Activated CD4-positive, alpha-beta T cell treated with anti-CD3 and anti-CD28 coated beads, Interleukin-2, amount 50 U/mL, for 48 hours (primary cell): Measurements from ENCODE around the gene ALPI.
A peak's percentile ranks its signal among the peaks of the same experiment; 100 is the strongest.
"Not testable (repeated sequence)": the region's sequence is repeated elsewhere in the genome, so short reads cannot be mapped to it uniquely, and the experiment has no call there.

Source experiments
- DNase-seq, 2 experiments: peaks; one replicate each; pipeline ENCODE4 v3.0.0-alpha.2; 2020

The ALPI gene

GRCh38 chr2:232443669-232444408 lies 12.1 kb upstream of the ALPI start:
- DNase-seq: not testable (repeated sequence)

DNA sequence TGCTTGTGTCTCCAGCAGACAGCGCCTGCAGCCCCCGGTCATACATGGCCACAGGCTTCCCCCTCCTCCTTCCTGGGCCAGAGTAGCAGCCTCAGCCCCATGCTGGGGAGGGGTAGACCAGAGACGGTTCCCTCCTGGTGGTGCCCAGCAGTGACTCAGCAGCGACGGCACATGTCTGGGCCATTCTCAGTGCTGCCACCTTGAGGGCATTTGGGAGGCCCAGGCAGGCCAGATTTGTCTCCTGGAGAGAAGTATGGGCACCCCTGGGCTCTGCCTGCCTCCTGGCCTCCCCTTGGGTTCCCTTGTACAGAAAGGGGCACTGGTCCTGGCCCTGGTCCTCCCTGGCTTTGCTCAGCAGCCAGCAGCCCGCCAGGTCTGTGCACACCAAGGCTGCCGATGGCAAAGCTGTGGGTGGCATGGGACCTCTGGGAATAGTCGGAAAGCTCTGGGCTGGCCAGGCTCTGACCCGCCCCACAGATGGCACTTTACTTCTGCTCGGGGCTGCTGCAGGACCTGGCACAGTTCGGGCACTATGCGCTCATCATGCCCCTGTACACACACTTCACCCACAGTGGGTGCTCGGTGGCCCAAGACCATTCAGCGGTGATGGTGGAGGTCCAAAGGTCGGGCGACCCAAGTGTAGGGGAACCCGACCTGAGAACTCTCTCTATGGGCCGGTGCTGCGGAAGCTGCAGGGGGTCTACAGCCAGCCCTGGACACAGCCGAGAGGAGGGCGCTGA lies 11.4 kb upstream of the ALPI start:
- DNase-seq: peak; percentile 75 to 84

- DNase-seq: not testable (repeated sequence)
These were observed 10.6 kb upstream of the ALPI start for GRCh38 chr2:232445149-232445885.

GRCh38 chr2:232446266-232446777 lies 9.6 kb upstream of the ALPI start:
- DNase-seq: not testable (repeated sequence)

DNA sequence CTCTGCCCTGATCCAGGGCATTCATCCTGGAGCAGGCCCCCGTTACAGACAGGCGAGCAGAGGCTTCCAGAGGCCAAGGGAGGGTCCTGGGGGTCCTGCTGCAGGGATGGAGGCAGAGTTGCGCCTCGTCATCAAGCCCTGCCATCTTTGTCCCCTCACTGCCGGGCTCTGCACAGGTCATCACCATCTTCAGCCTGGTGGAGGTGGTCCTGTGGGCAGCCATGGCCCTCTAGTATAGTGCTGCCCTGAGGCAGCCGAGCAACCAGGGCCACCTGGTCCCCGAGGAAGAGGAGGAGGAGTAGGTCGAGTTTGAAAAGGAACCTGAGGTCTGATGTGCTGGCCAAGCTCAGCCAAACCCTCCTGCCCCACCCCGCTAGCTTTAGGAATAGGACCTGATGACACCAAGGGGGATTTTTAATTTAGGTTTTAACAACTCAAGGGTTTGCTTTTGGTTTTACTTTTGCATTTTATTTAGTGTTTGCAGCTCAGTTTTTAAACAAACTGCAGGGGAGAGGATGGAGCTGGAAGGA lies 8.8 kb upstream of the ALPI start:
- DNase-seq: no peak

DNA sequence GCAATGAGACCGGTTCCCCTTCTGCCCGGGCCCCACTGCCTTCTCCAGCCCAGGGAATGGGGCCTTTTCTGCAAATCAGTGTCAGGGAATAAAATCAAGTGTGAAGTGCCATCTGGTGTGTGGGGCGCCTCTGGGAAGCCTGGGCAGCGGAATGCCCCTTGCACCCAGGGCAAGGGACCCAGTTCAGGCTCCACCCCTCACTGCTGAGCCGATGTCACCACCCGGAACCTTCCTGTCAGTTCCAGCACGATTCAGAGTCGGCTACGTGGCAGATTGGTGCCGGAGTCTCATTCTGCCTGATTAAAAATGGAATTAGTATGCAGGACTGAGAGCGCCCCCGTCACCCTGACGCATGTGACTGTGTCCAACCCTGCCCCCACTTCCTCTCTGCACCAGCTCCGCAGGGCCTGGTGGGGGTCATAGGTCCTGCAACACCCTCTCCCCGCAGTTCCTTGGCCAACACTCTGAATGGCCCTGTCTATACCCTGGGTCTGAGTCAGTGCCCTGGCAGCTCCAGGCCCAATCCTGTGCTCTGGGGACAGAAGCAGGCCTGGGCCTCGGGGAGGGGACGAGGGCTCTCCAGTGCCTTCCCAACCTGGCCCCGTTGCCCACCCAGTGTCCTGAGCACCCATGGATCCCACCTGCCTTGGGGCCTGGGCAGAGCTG lies 8.2 kb upstream of the ALPI start:
- DNase-seq: no peak

GRCh38 chr2:232448304-232448690 lies 7.7 kb upstream of the ALPI start:
- no peak for DNase-seq

DNA sequence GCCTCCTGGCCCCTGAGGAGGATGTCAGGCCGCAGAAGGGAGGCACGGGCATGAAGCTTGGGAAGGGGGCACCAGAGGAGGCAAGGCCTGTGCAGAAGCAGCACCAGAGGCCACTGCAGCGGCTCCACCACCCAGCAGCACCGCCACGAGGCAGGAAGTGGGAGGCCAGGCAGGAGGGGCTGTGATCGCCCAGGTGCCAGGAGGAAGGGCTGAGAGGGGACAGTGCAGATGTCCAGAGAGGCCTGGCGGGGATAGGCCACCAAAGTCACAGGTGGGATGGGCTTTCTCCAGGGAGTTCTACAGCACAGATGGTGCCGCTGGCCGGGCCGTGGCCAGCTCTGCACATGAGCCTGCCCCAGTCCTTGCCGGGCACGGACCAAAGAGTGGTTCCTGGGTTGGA lies 6.0 kb upstream of the ALPI start:
- no peak for DNase-seq

GRCh38 chr2:232451645-232452044 lies 4.3 kb upstream of the ALPI start:
- DNase-seq: not testable (repeated sequence)

GRCh38 chr2:232454630-232455029 lies 1.3 kb upstream of the ALPI start:
- DNase-seq: no peak

- DNase-seq: no peak
These were observed 555 bp downstream of the ALPI start for GRCh38 chr2:232456296-232457120.

DNA sequence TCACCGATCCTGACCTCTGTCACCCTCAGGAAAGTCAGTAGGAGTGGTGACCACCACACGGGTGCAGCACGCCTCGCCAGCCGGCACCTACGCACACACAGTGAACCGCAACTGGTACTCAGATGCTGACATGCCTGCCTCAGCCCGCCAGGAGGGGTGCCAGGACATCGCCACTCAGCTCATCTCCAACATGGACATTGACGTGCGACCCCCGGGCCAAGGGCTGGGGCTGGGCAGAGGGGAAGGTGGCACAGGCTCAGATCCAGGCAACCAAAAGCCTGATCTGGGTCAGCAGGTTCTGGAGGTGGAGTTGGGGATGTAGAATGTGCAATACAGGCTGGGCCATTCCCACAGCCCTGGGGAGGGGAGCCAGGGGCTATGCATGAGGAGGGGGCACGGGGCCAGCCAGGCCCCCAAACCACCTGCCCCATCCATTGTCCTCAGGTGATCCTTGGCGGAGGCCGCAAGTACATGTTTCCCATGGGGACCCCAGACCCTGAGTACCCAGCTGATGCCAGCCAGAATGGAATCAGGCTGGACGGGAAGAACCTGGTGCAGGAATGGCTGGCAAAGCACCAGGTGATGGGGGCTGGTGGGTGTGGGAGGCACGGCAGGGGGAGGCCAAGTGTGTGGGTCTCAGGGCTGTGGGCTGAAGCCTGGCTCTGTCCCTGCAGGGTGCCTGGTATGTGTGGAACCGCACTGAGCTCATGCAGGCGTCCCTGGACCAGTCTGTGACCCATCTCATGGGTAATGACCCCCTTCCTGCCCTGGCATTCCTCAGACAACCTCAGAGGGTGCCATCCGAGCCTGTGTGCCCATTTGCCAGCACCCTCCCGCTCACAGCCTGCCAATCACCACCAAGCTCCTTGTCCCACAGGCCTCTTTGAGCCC lies 1.4 kb downstream of the ALPI start:
- no peak for DNase-seq

- no peak for DNase-seq
These were observed 2.2 kb downstream of the ALPI start for GRCh38 chr2:232458051-232458660.

DNA sequence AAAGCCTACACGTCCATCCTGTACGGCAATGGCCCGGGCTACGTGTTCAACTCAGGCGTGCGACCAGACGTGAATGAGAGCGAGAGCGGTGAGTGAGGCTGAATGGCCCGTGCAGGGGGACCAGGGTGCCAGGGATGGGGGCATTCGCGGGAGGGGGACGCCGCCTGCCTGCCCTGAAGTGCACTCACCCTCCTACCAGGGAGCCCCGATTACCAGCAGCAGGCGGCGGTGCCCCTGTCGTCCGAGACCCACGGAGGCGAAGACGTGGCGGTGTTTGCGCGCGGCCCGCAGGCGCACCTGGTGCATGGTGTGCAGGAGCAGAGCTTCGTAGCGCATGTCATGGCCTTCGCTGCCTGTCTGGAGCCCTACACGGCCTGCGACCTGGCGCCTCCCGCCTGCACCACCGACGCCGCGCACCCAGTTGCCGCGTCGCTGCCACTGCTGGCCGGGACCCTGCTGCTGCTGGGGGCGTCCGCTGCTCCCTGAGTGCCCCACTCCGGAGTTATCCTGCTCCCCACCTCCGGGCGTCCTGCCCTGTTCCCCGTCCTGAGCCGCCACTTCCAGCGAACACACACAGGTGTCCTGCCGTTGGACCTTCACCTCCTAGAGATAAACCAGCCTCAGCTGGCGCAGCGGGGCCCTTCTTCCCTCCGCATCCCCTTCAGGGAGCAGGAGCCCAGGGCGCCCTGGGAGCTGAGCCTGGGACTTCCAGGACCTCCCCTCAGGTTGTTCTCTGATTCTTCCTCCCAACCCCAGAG lies 2.9 kb downstream of the ALPI start:
- no peak for DNase-seq

DNA sequence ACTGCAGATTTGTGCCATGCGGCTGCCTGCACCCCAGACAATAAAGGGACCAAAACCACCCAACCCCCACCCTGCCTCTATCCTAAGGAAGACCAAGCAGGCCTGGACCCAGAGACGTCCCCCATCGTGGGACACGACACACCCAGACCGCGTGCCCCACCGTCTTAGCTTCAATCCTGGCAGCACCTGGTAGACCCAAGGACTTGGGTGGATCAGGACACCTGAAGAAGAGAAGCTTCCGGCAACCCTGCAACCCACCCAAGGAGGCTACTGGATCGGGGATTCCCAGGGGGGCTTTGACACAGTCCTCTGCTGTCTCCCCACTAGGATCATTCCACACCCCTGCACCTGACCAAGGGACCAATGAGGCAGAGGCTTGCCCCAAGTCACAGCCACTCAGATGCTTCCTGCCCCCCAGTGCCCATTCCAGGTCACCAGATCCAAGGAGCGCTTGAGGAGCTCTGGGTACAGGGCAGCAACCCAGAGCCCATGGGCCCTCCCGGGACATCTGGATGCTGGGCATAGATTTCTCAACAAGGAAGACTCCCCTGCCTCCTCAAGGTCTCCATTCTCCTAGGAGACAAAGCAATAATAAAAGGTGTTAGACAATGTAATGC lies 3.6 kb downstream of the ALPI start:
- no peak for DNase-seq

- no peak for DNase-seq
These were observed 4.2 kb downstream of the ALPI start for GRCh38 chr2:232460171-232460570.

- DNase-seq: no peak
These were observed 8.0 kb downstream of the ALPI start for GRCh38 chr2:232463701-232464543.

GRCh38 chr2:232464544-232464885 lies 8.6 kb downstream of the ALPI start:
- no peak for DNase-seq
